Tibial artery (tissue), 4 donors: ENCODE measurements around the gene TP53I13.

Experiments used
- DNase-seq, 2 donors: peaks; one replicate each; pipeline ENCODE4 v3.0.0-alpha.2; 2019
- H3K27ac ChIP-seq, 2 donors: fragments of 200-600 bp; sonication (generic) in 1 of 2; 1 replicate in 1 of 2; 2 replicates in 1 of 2; pipeline ENCODE4 v1.5.1; 2018 to 2019; ENCODE audit warnings: mild to moderate bottlenecking in 1 of 2
- H3K27me3 ChIP-seq, 2 donors: fragments of 200-600 bp; sonication (generic) in 1 of 2; one replicate each; pipeline versions ENCODE4 v1.5.1 to v1.6.0; 2016 to 2019
- H3K36me3 ChIP-seq, 3 donors: fragments of 200-600 bp; sonication (generic) in 2 of 3; one replicate each; pipeline ENCODE4 v1.5.1; 2016 to 2019; ENCODE audit warnings: mild to moderate bottlenecking in 2 of 3
- H3K4me1 ChIP-seq, 4 donors: fragments of 200-600 bp; sonication (generic) in 2 of 4; 1 replicate in 3 of 4; 2 replicates in 1 of 4; pipeline ENCODE4 v1.5.1; 2016 to 2019
- H3K4me3 ChIP-seq, 2 donors: fragments of 200-600 bp; sonication (generic) in 1 of 2; 1 replicate in 1 of 2; 2 replicates in 1 of 2; pipeline ENCODE4 v1.5.1; 2018 to 2019; ENCODE audit warnings: mild to moderate bottlenecking in 2 of 2
- H3K9me3 ChIP-seq, 3 donors: fragments of 200-600 bp; sonication (generic) in 1 of 3; one replicate each; pipeline ENCODE4 v1.5.1; 2016 to 2019
- CTCF ChIP-seq, 2 experiments: fragments of 200-600 bp in 1 of 2; fragments of 450-650 bp in 1 of 2; IDR thresholded peaks; one replicate each; pipeline ENCODE4 v1.5.1; 2017 to 2019; ENCODE audit warnings: antibody characterized with exemption in 2 of 2, mild to moderate bottlenecking in 1 of 2, moderate library complexity in 1 of 2
- intact Hi-C: fragments of 100-400 bp; cut with DNase I; formaldehyde crosslinking; loops from one replicate; pipeline ENCODE4 v1.15.0; 2023; ENCODE audit warnings: low total_unique reads

Gene TP53I13

GRCh38 chr17:29569245-29569950, 897 bp downstream of the TP53I13 start:
- intact Hi-C loops, result loop anchor here (10.0 kb wide), 1 partner anchor 195 kb away; no protein-coding TSS in a partner anchor
- H3K4me1 ChIP-seq, result peaks cover 0 to 65% (median 38%) of the 10 kb centered on the region in 4 donors

GRCh38 chr17:29570521-29570920, 2.0 kb downstream of the TP53I13 start:
- DNase-seq, result peak in 1 of 2 donors; percentile 45
- no peak overlapping the region for H3K4me3 ChIP-seq
- H3K9me3 ChIP-seq, result no peaks in the 10 kb centered on the region
- no peak for TF ChIP-seq CTCF (IDR thresholded peaks at IDR 0.05)
- H3K27me3 ChIP-seq, result no peaks in the 10 kb centered on the region
- intact Hi-C loops, result no loop called here
- peaks cover 12 to 29% (median 18%) of the 10 kb centered on the region in 3 donors for H3K36me3 ChIP-seq
- H3K27ac ChIP-seq, result no peak overlapping the region
- peaks cover 0 to 65% (median 37%) of the 10 kb centered on the region in 4 donors for H3K4me1 ChIP-seq

More at GRCh38 chr17:29569245-29569950, 897 bp downstream of the TP53I13 start:
- H3K36me3 ChIP-seq, result peaks cover 1 to 18% (median 7%) of the 10 kb centered on the region in 3 donors
- DNase-seq, result peak in 1 of 2 donors; percentile 68
- H3K9me3 ChIP-seq, result no peaks in the 10 kb centered on the region
- H3K4me3 ChIP-seq, result peak overlapping the region; percentile 72 to 90
- H3K27me3 ChIP-seq, result no peaks in the 10 kb centered on the region
- peak overlapping the region; percentile 87 to 89 for H3K27ac ChIP-seq
- TF ChIP-seq CTCF (IDR thresholded peaks at IDR 0.05), result no peak

GRCh38 chr17:29571486-29571882, 3.0 kb downstream of the TP53I13 start:
- intact Hi-C loops, result no loop called here
- peaks cover 0 to 58% (median 28%) of the 10 kb centered on the region in 4 donors for H3K4me1 ChIP-seq
- no peak overlapping the region for H3K4me3 ChIP-seq
- no peak overlapping the region for H3K27ac ChIP-seq
- no peaks in the 10 kb centered on the region for H3K27me3 ChIP-seq
- peaks cover 20 to 38% (median 28%) of the 10 kb centered on the region in 3 donors for H3K36me3 ChIP-seq
- TF ChIP-seq CTCF (IDR thresholded peaks at IDR 0.05), result no peak
- DNase-seq, result peak in 1 of 2 donors; percentile 44
- H3K9me3 ChIP-seq, result no peaks in the 10 kb centered on the region

- Histone ChIP-seq H3K36me3 (peaks cover 22 to 44% (median 34%) of the 10 kb centered on the region in 3 donors), H3K27ac (peak overlapping the region; percentile 29 to 42), H3K9me3 (no peaks in the 10 kb centered on the region), H3K4me3 (peak overlapping the region; percentile 40 to 51), H3K4me1 (peaks cover 0 to 52% (median 26%) of the 10 kb centered on the region in 4 donors), H3K27me3 (no peaks in the 10 kb centered on the region)
- intact Hi-C loops, result no loop called here
- TF ChIP-seq CTCF (IDR thresholded peaks at IDR 0.05), result no peak
- peak in 1 of 2 donors; percentile 68 for DNase-seq
Observed at GRCh38 chr17:29571883-29572681, 3.6 kb downstream of the TP53I13 start.

GRCh38 chr17:29572691-29573557, 4.4 kb downstream of the TP53I13 start:
- intact Hi-C loops, result no loop called here
- peak overlapping the region; percentile 29 to 42 for H3K27ac ChIP-seq

More at GRCh38 chr17:29572691-29573557, 4.4 kb downstream of the TP53I13 start:
- peak in 1 of 2 donors; percentile 77 for DNase-seq
- H3K36me3 ChIP-seq, result peaks cover 22 to 53% (median 42%) of the 10 kb centered on the region in 3 donors
- peak; percentile 70 to 73 for TF ChIP-seq CTCF (IDR thresholded peaks at IDR 0.05)
- no peaks in the 10 kb centered on the region for H3K9me3 ChIP-seq
- peak overlapping the region; percentile 40 to 51 for H3K4me3 ChIP-seq
- no peaks in the 10 kb centered on the region for H3K27me3 ChIP-seq
- peaks cover 0 to 55% (median 24%) of the 10 kb centered on the region in 4 donors for H3K4me1 ChIP-seq
